HL-60 (cell line): ENCODE measurements around the gene SUN2.

Experiments used
- GABPA ChIP-seq: IDR thresholded peaks from 2 replicates; pipeline ENCODE4 v1.6.1; 2012; ENCODE audit warnings: low read depth
- POLR2AphosphoS5 ChIP-seq: IDR thresholded peaks from 2 replicates; pipeline ENCODE4 v1.6.1; 2012; ENCODE audit warnings: low read depth
- REST ChIP-seq: IDR thresholded peaks from 2 replicates; pipeline ENCODE4 v1.6.1; 2012; ENCODE audit warnings: low read depth; ENCODE audit not compliant: insufficient replicate concordance
- TF ChIP-seq, protein P1 (sequence below): IDR thresholded peaks from one replicate; pipeline ENCODE4 v1.5.1; 2011; ENCODE audit warnings: low read length, control low read depth, inconsistent platforms; ENCODE audit not compliant: insufficient read depth

- TF ChIP-seq, protein P1, sequence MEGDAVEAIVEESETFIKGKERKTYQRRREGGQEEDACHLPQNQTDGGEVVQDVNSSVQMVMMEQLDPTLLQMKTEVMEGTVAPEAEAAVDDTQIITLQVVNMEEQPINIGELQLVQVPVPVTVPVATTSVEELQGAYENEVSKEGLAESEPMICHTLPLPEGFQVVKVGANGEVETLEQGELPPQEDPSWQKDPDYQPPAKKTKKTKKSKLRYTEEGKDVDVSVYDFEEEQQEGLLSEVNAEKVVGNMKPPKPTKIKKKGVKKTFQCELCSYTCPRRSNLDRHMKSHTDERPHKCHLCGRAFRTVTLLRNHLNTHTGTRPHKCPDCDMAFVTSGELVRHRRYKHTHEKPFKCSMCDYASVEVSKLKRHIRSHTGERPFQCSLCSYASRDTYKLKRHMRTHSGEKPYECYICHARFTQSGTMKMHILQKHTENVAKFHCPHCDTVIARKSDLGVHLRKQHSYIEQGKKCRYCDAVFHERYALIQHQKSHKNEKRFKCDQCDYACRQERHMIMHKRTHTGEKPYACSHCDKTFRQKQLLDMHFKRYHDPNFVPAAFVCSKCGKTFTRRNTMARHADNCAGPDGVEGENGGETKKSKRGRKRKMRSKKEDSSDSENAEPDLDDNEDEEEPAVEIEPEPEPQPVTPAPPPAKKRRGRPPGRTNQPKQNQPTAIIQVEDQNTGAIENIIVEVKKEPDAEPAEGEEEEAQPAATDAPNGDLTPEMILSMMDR = no peak
- TF ChIP-seq POLR2AphosphoS5 (no peak), REST (no peak), GABPA (no peak)
These were observed 37.4 kb downstream of the SUN2 start for GRCh38 chr22:38718414-38718813.
